Natural killer cell (primary cell): ENCODE data around the gene PCED1A. TPM values are rescaled to one million over a fixed set of nuclear protein-coding genes. Genes with fewer than 3 reads are reported as not detected.

ENCODE experiments used
- ATAC-seq, 3 donors: fragments of 150-1000 bp in 2 of 3; fragments of 200-7000 bp in 1 of 3; cut with Tn5 transposase; 1 replicate in 1 of 3; 2 replicates in 2 of 3; pipeline ENCODE4 v1.10.0; 2021; ENCODE audit warnings: mild to moderate bottlenecking in 2 of 3, moderate library complexity in 2 of 3
- DNase-seq, 2 donors: peaks; one replicate each; pipeline versions ENCODE4 v3.0.0 to v3.0.0-alpha.2; 2013 to 2021; ENCODE audit warnings: mixed read lengths in 1 of 2
- H3K27ac ChIP-seq: one replicate; pipeline ENCODE4 v1.5.1; 2013; ENCODE audit warnings: mild to moderate bottlenecking, low read length
- H3K27me3 ChIP-seq: one replicate; pipeline ENCODE4 v1.6.1; 2013; ENCODE audit warnings: low read length; ENCODE audit not compliant: control insufficient read depth, insufficient read depth
- H3K36me3 ChIP-seq: one replicate; pipeline ENCODE4 v1.6.1; 2013; ENCODE audit warnings: low read length; ENCODE audit not compliant: control insufficient read depth, insufficient read depth
- H3K4me1 ChIP-seq: one replicate; pipeline ENCODE4 v1.6.1; 2013; ENCODE audit warnings: low read length; ENCODE audit not compliant: control insufficient read depth, insufficient read depth
- H3K4me3 ChIP-seq: one replicate; pipeline ENCODE4 v1.5.1; 2013; ENCODE audit warnings: low read length
- H3K9me3 ChIP-seq: one replicate; pipeline ENCODE4 v1.6.1; 2013; ENCODE audit warnings: low read length; ENCODE audit not compliant: control insufficient read depth, insufficient read depth
- H3K27ac Mint-ChIP-seq, 2 donors: one replicate each; pipeline ENCODE4 v1.8.0; 2022; ENCODE audit warnings: mild to moderate bottlenecking in 2 of 2, mixed read lengths in 2 of 2, moderate library complexity in 1 of 2
- H3K27me3 Mint-ChIP-seq, 2 donors: one replicate each; pipeline ENCODE4 v1.8.0; 2022; ENCODE audit warnings: low read depth in 2 of 2, mixed read lengths in 2 of 2
- H3K36me3 Mint-ChIP-seq: one replicate; pipeline ENCODE4 v1.8.0; 2022; ENCODE audit warnings: mixed read lengths
- H3K4me1 Mint-ChIP-seq, 2 donors: one replicate each; pipeline ENCODE4 v1.8.0; 2022; ENCODE audit warnings: mixed read lengths in 2 of 2
- H3K4me3 Mint-ChIP-seq: one replicate; pipeline ENCODE4 v1.8.0; 2022; ENCODE audit warnings: mild to moderate bottlenecking, moderate library complexity, mixed read lengths
- H3K9me3 Mint-ChIP-seq, 2 donors: one replicate each; pipeline ENCODE4 v1.8.0; 2022; ENCODE audit warnings: mixed read lengths in 2 of 2
- WGBS: methylation state at CpG from one replicate; pipeline ENCODE4 v1.1.7; 2013; ENCODE audit warnings: missing lambda C conversion rate; ENCODE audit not compliant: insufficient coverage; 5-methylcytosine and 5-hydroxymethylcytosine counted together
- intact Hi-C: fragments of 100-400 bp; cut with micrococcal nuclease; formaldehyde crosslinking; loops from one replicate; pipeline ENCODE4 v1.14.2; 2022
- total RNA-seq, 4 donors: library from RNA; stranded (reverse); fragments of 120-200 nt in 1 of 4; gene quantifications; one replicate each; pipeline versions ENCODE4 v1.2.3 to v1.2.4, GENCODE V29; 2013 to 2022
- TF ChIP-seq, protein P1 (sequence below): fragments of 200-600 bp; IDR thresholded peaks from one replicate; pipeline ENCODE4 v1.8.0; 2022; ENCODE audit warnings: antibody characterized with exemption

Gene PCED1A
- total RNA-seq, 3 donors from 2014 or later (not counting 1 experiment from before 2014, with no cell fraction given) = 70.3 to 76.5 (median 71.1) TPM

DNA sequence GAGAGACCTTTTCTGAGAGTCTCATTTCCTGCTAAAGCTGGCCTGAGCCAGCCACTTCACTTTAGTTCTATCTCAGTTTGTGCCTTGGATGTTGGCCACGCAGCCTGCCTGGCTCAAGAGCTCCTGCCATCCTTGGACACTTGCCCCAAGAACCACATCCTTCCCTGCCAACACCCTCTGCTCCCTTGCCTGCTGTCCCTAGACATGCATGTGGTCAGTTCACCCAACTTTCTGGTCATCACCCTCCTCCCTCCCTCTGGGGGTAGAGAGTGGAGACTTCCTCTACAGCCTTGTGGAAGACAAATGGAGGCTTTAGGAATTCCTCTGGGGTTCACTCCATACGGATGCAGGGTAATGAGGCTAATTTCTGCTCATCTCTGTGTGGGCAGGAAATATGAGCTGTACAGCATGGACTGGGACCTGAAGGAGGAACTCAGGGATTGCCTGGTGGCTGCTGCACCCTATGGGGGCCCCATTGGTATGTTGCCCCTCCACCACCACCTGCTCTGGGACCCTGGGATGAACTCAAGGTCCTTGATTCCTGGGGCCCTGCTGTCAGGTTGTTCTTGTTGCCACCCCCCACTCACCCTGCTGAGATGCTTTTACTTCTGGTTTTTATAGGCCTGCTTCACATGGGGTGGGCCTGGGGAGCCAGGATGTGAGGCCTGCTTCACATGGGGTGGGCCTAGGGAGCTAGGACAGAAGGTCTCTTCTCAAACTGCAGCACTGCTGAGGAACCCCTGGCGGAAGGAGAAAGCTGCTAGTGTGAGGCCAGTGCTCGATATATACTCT lies 19.1 kb upstream of the PCED1A start:
- Histone ChIP-seq H3K27ac (no peak overlapping the region), H3K4me3 (no peak overlapping the region), H3K36me3 (peaks cover 29% of the 10 kb centered on the region), H3K4me1 (peaks cover 20% of the 10 kb centered on the region), H3K9me3 (no peaks in the 10 kb centered on the region), H3K27me3 (no peaks in the 10 kb centered on the region)
- H3K27me3 Mint-ChIP-seq = no peaks in the 10 kb centered on the region
- H3K27ac Mint-ChIP-seq = peak overlapping the region in 1 of 2 donors; percentile 44
- WGBS = 93% methylated on average over 4 of the region's 4 CpGs
- H3K36me3 Mint-ChIP-seq = no peaks in the 10 kb centered on the region
- TF ChIP-seq, protein P1, sequence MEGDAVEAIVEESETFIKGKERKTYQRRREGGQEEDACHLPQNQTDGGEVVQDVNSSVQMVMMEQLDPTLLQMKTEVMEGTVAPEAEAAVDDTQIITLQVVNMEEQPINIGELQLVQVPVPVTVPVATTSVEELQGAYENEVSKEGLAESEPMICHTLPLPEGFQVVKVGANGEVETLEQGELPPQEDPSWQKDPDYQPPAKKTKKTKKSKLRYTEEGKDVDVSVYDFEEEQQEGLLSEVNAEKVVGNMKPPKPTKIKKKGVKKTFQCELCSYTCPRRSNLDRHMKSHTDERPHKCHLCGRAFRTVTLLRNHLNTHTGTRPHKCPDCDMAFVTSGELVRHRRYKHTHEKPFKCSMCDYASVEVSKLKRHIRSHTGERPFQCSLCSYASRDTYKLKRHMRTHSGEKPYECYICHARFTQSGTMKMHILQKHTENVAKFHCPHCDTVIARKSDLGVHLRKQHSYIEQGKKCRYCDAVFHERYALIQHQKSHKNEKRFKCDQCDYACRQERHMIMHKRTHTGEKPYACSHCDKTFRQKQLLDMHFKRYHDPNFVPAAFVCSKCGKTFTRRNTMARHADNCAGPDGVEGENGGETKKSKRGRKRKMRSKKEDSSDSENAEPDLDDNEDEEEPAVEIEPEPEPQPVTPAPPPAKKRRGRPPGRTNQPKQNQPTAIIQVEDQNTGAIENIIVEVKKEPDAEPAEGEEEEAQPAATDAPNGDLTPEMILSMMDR = no peak
- no peak for ATAC-seq
- H3K4me3 Mint-ChIP-seq = no peak overlapping the region
- intact Hi-C loops = no loop called here
- no peaks in the 10 kb centered on the region for H3K9me3 Mint-ChIP-seq
- H3K4me1 Mint-ChIP-seq = peaks cover 8 to 22% of the 10 kb centered on the region in 2 donors
- DNase-seq = no peak

DNA sequence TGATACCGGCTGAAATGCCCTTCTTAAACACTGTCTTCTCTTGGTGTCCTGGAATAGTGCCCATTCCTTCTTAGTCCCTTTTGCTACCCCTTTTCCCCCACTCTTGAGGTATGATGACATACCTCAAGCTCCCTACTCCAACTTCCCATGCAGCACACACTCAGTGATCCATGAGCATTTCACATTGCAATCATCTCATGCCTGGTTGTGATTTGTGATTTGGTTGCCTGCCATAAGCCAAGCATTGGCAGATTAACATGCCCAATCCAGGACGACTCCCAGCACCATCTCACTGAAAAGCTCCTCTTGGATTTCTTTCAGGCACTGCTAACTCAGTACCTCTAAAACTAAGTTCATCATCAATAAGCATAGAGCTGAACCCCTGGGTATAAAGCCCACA lies 18.1 kb upstream of the PCED1A start:
- H3K27me3 ChIP-seq = no peaks in the 10 kb centered on the region
- Mint-ChIP-seq H3K4me1 (peaks cover 0 to 20% of the 10 kb centered on the region in 2 donors), H3K27me3 (no peaks in the 10 kb centered on the region), H3K9me3 (no peaks in the 10 kb centered on the region), H3K4me3 (no peak overlapping the region), H3K27ac (no peak overlapping the region), H3K36me3 (no peaks in the 10 kb centered on the region)
- H3K27ac ChIP-seq = no peak overlapping the region
- WGBS = 100% methylated on average over 2 of the region's 2 CpGs
- ATAC-seq (no peak), DNase-seq (no peak)
- intact Hi-C loops = no loop called here
- H3K36me3 ChIP-seq = peaks cover 29% of the 10 kb centered on the region
- no peak overlapping the region for H3K4me3 ChIP-seq
- H3K9me3 ChIP-seq = no peaks in the 10 kb centered on the region
- H3K4me1 ChIP-seq = peaks cover 11% of the 10 kb centered on the region
- TF ChIP-seq, protein P1 = no peak

DNA sequence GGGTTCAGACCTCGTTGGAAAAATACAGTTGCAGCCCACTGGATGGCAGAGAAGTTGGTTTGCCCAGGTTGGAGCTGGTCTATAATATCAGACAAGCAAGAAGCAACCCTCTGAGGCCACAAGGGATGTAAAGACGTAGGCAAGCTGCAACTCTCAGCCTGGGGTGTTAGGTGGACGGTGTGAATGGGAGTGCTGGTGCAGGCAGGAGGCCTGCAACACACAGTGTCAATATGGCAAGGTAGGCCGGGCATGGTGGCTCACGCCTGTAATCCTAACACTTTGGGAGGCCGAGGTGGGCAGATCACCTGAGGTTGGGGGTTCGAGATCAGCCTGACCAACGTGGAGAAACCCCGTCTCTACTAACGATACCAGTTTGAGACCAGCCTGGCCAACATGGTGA lies 10.6 kb upstream of the PCED1A start:
- peaks cover 23% of the 10 kb centered on the region for H3K4me1 ChIP-seq
- H3K27me3 ChIP-seq = no peaks in the 10 kb centered on the region
- no peaks in the 10 kb centered on the region for H3K27me3 Mint-ChIP-seq
- ATAC-seq = peak in 2 of 3 donors; percentile 14 to 25
- DNase-seq = peak in 1 of 2 donors; percentile 26
- no peak overlapping the region for H3K27ac ChIP-seq
- no peak overlapping the region for H3K4me3 ChIP-seq
- intact Hi-C loops = loop anchor here (5.0 kb wide), 2 partner anchors 109 to 151 kb away; no protein-coding TSS in a partner anchor
- H3K4me1 Mint-ChIP-seq = peaks cover 21 to 42% of the 10 kb centered on the region in 2 donors
- TF ChIP-seq, protein P1 = no peak
- peak overlapping the region; percentile 37 for H3K4me3 Mint-ChIP-seq
- no peaks in the 10 kb centered on the region for H3K36me3 ChIP-seq
- H3K36me3 Mint-ChIP-seq = no peaks in the 10 kb centered on the region
- no peaks in the 10 kb centered on the region for H3K9me3 ChIP-seq
- H3K9me3 Mint-ChIP-seq = no peaks in the 10 kb centered on the region
- H3K27ac Mint-ChIP-seq = peak overlapping the region; percentile 88 to 90
- 77% methylated on average over 10 of the region's 10 CpGs for WGBS
